ENCODE data around the gene PPM1A.
"Not testable (repeated sequence)": the region's sequence is repeated elsewhere in the genome, so short reads cannot be mapped to it uniquely, and the experiment has no call there.

PPM1A gene

GRCh38 chr14:60303745-60304144, 54.7 kb downstream of the PPM1A start:
- no peak overlapping the region for H3K27ac ChIP-seq
- TF ChIP-seq, protein P1, sequence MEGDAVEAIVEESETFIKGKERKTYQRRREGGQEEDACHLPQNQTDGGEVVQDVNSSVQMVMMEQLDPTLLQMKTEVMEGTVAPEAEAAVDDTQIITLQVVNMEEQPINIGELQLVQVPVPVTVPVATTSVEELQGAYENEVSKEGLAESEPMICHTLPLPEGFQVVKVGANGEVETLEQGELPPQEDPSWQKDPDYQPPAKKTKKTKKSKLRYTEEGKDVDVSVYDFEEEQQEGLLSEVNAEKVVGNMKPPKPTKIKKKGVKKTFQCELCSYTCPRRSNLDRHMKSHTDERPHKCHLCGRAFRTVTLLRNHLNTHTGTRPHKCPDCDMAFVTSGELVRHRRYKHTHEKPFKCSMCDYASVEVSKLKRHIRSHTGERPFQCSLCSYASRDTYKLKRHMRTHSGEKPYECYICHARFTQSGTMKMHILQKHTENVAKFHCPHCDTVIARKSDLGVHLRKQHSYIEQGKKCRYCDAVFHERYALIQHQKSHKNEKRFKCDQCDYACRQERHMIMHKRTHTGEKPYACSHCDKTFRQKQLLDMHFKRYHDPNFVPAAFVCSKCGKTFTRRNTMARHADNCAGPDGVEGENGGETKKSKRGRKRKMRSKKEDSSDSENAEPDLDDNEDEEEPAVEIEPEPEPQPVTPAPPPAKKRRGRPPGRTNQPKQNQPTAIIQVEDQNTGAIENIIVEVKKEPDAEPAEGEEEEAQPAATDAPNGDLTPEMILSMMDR (conservative IDR thresholded peaks at IDR 0.05) = no peak
- no peak for TF ChIP-seq ZFX (IDR thresholded peaks at IDR 0.05)

GRCh38 chr14:60304509-60304908, 55.5 kb downstream of the PPM1A start:
- TF ChIP-seq, protein P1 (conservative IDR thresholded peaks at IDR 0.05) = no peak
- no peak for TF ChIP-seq ZFX (IDR thresholded peaks at IDR 0.05)
- H3K27ac ChIP-seq = no peak overlapping the region

DNA sequence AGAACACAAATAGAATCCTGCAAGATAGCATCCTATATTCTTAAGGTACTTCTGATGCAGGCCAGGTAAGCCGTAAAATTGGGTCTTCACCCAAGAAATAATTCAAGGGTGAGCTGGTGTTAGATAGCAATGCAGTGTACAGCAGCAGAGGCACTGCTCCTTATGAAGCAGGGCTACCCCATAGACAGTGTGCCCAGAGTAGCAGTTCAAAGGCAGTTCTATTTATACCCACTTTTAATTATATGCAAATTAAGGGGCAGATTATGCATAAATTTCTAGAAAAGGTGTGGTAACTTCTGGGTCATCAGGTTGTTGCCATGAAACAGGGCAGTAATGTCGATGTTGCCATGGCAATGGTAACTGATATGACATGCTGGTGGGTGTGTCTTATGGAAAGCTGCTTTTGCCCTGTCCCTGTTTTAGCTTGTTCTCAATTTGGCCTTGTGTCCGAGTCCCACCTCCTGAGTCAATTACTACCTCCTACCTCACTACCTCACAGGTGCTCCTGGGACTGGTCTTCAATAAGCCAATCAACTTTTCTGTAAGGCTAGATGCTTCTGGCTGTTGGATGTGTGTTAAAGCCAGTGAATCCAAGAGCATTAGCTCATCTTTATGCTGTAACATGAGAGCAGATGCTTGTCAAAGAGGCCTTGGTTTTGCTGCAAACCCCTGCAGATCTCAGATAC, 61.0 kb downstream of the PPM1A start:
- TF ChIP-seq ZFX (IDR thresholded peaks at IDR 0.05) = no peak
- TF ChIP-seq, protein P1 (conservative IDR thresholded peaks at IDR 0.05) = no peak
- no peak overlapping the region for H3K27ac ChIP-seq

DNA sequence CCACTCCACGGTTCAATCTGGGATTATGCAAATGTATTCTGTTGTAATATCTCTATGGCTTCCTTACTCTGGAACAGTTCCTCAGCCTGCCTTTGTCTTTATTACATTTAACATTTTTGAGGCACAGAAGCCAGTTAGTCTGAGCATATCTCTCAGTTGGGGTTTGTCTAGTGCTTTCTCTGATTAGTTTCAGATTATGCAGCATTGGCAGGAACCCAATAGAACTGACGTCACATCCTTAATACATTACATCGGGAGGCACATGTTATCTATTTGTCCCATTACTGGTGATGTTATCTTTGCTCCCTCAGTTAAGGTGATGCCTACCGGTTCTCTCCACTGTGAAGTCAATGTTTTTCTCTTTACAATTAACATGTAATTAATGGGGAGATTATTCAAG, 62.4 kb downstream of the PPM1A start:
- no peak overlapping the region for H3K27ac ChIP-seq
- TF ChIP-seq, protein P1 (conservative IDR thresholded peaks at IDR 0.05) = no peak
- no peak for TF ChIP-seq ZFX (IDR thresholded peaks at IDR 0.05)

DNA sequence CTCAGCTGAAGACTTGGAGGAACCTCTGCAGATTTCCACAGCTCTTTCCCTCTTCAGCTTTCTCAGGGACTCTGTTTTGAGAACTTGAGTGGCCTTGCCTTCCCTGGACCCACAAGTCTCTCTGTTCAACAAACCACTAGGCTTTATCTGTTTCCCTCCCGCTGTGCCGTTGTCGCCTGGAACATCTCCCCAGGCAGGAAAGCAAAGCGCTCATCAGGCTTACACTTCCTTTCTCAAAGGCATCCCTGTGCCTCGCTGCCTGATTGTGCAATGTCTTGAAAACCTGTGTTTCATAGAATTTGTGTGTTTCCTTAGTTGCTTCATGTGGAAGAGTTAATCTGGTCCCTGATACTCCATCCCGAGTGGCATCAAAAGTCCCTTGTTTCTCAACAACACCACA, 64.1 kb downstream of the PPM1A start:
- no peak overlapping the region for H3K27ac ChIP-seq
- TF ChIP-seq, protein P1 (conservative IDR thresholded peaks at IDR 0.05) = no peak

DNA sequence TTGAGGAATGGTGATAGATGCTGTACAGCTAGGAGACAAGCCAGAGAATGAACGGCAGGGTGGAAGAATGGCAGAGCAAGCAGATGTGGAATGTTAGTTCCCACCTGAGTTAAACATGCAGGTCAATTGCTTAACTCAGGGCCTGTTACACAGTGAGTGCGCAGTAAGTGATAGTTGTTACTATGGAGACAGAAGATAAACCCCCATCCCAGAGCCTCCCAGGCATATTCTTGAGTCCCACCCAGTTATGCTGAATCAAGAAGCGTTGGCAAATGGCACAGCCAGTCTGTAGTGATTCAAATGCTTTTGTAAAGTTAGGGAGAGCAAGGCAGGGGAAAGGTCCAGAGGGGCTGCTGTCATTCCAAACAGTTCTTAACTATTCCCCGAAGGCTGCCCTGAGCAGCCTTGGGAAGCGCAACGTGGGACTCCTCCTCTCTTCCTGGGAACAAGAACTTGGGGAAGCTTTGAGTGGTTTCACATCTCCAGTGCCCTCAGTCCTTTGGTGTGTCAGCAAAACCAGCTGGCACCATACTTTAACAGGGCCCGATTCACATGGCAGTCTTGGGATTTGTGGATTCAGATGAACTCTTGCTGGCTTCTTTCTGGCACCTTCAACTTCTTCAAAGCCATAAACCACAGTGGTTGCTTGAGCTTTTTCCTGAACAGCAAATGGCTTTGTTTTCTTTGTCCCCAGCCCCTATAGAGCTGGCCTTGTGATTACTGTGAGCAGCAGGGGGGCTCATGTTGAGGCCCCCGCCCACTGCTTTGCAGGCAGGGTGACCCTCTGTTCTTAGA, 66.4 kb downstream of the PPM1A start:
- TF ChIP-seq, protein P1 (conservative IDR thresholded peaks at IDR 0.05) = no peak
- no peak for TF ChIP-seq ZFX (IDR thresholded peaks at IDR 0.05)
- H3K27ac ChIP-seq = no peak overlapping the region

DNA sequence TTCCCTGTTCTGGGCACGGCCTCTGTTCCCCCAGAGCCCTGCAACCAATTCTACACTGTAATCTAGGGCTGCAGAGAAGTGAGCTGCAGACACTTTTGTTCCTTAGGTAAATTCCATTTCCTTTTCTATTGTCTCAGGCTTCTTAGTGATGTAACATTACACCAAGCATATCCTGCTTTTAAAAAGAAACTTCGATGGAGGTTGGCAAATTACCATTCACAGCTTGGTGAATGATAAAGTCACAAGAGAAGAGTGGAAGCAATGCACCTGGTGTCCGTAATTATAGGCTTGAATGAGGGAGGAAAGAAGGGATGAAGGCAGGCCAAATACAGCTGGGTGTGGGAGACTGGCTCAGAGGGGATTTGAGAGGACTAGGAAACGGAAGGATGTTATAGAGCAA, 68.6 kb downstream of the PPM1A start:
- H3K27ac ChIP-seq = no peak overlapping the region
- TF ChIP-seq, protein P1 (conservative IDR thresholded peaks at IDR 0.05) = no peak
- TF ChIP-seq ZFX (IDR thresholded peaks at IDR 0.05) = no peak

- not testable (repeated sequence) for H3K27ac ChIP-seq
Measured at GRCh38 chr14:60320860-60321259, 71.8 kb downstream of the PPM1A start.
